Vagina (tissue), 2 donors: ENCODE results near the gene CLCA4. TPM values are rescaled to one million over a fixed set of nuclear protein-coding genes. Genes with fewer than 3 reads are reported as not detected.
"Not testable (repeated sequence)": the region's sequence is repeated elsewhere in the genome, so short reads cannot be mapped to it uniquely, and the experiment has no call there.

Experiments used
- DNase-seq, 2 donors: peaks; one replicate each; pipeline ENCODE4 v3.0.0-alpha.2; 2017; ENCODE audit errors: extremely low spot score in 2 of 2
- H3K27ac ChIP-seq: fragments of 200-600 bp; sonication (generic); one replicate; pipeline ENCODE4 v1.5.1; 2019
- H3K27me3 ChIP-seq: fragments of 200-600 bp; sonication (generic); one replicate; pipeline ENCODE4 v1.5.1; 2019
- H3K36me3 ChIP-seq, 2 donors: fragments of 200-600 bp; sonication (generic); one replicate each; pipeline ENCODE4 v1.5.1; 2017 to 2019
- H3K4me1 ChIP-seq: fragments of 200-600 bp; sonication (generic); one replicate; pipeline ENCODE4 v1.5.1; 2019
- H3K4me3 ChIP-seq, 2 donors: fragments of 200-600 bp; sonication (generic); 1 replicate in 1 of 2; 2 replicates in 1 of 2; pipeline ENCODE4 v1.5.1; 2016 to 2019
- H3K9me3 ChIP-seq: fragments of 200-600 bp; sonication (generic); one replicate; pipeline ENCODE4 v1.5.1; 2019
- CTCF ChIP-seq, 3 experiments: fragments of 450-650 bp in 2 of 3; fragments of 200-600 bp in 1 of 3; sonication (generic) in 1 of 3; IDR thresholded peaks; one replicate each; pipeline ENCODE4 v1.5.1; 2017 to 2019; ENCODE audit warnings: antibody characterized with exemption in 3 of 3, mild to moderate bottlenecking in 2 of 3, moderate library complexity in 2 of 3
- POLR2A ChIP-seq, 2 donors: fragments of 450-650 bp; IDR thresholded peaks; one replicate each; pipeline ENCODE4 v1.6.1; 2017; ENCODE audit warnings: antibody characterized with exemption in 2 of 2, mild to moderate bottlenecking in 2 of 2, moderate library complexity in 2 of 2
- POLR2AphosphoS5 ChIP-seq, 2 donors: sonication (generic); formaldehyde crosslinking; IDR thresholded peaks; one replicate each; pipeline ENCODE4 v1.9.0; 2017; ENCODE audit warnings: antibody characterized with exemption in 2 of 2, mild to moderate bottlenecking in 2 of 2, low read depth in 1 of 2; ENCODE audit not compliant: insufficient read depth in 1 of 2
- intact Hi-C: fragments of 100-400 bp; cut with DNase I; formaldehyde crosslinking; loops from one replicate; pipeline ENCODE4 v1.15.1; 2023
- total RNA-seq: library from RNA; depleted of rRNA; stranded (reverse); fragments of >200 nt; gene quantifications from one replicate; pipeline ENCODE4 v1.2.3, GENCODE V29; 2016

Gene CLCA4
- 44.0 TPM for total RNA-seq

DNA sequence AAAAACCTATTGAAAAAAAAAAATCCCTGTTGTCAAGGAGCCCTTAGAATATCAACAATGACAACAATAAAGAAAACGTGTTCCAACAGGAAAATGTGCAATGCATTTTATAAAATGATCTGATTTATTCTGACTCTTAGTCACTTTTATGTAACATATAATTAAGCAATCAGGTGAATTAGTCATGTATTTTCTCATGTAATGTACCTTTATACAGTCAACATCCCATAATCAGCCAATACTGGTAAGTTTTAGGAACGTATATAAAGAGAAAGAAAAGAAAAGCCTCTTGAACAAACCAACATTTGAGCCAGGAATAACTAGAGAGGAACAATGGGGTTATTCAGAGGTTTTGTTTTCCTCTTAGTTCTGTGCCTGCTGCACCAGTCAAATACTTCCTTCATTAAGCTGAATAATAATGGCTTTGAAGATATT lies at the start of gene CLCA4:
Gene CLCA4, plus strand, starts transcription at position 292 of the 435 bp plus-strand sequence. Its CDS starts 42 bp downstream, at position 334.
- no peaks in the 10 kb centered on the region for H3K9me3 ChIP-seq
- H3K4me3 ChIP-seq: peak within 1 kb of the TSS in 1 of 2 donors; percentile 4
- no peak within 1 kb of the TSS for H3K27ac ChIP-seq
- DNase-seq: no peak
- TF ChIP-seq POLR2AphosphoS5 (IDR thresholded peaks at IDR 0.05; ENCODE audit: insufficient read depth in 1 of 2, low read depth in 1 of 2) (peak in 1 of 2 donors; percentile 73), CTCF (IDR thresholded peaks at IDR 0.05) (no peak)
- intact Hi-C loops: no loop called here
- H3K27me3 ChIP-seq: no peaks in the 10 kb centered on the region
- no peaks in the 10 kb centered on the region for H3K36me3 ChIP-seq
- no peaks in the 10 kb centered on the region for H3K4me1 ChIP-seq

GRCh38 chr1:86498281-86498680 lies 48.6 kb upstream of the CLCA4 start:
- H3K27ac ChIP-seq: no peak overlapping the region
- H3K27me3 ChIP-seq: no peaks in the 10 kb centered on the region
- no peaks in the 10 kb centered on the region for H3K36me3 ChIP-seq
- H3K4me1 ChIP-seq: peaks cover 5% of the 10 kb centered on the region
- intact Hi-C loops: no loop called here
- no peaks in the 10 kb centered on the region for H3K9me3 ChIP-seq
- TF ChIP-seq POLR2A (IDR thresholded peaks at IDR 0.05) (no peak), POLR2AphosphoS5 (IDR thresholded peaks at IDR 0.05; ENCODE audit: insufficient read depth in 1 of 2, low read depth in 1 of 2) (no peak), CTCF (IDR thresholded peaks at IDR 0.05) (no peak)
- no peak overlapping the region for H3K4me3 ChIP-seq
- no peak for DNase-seq

DNA sequence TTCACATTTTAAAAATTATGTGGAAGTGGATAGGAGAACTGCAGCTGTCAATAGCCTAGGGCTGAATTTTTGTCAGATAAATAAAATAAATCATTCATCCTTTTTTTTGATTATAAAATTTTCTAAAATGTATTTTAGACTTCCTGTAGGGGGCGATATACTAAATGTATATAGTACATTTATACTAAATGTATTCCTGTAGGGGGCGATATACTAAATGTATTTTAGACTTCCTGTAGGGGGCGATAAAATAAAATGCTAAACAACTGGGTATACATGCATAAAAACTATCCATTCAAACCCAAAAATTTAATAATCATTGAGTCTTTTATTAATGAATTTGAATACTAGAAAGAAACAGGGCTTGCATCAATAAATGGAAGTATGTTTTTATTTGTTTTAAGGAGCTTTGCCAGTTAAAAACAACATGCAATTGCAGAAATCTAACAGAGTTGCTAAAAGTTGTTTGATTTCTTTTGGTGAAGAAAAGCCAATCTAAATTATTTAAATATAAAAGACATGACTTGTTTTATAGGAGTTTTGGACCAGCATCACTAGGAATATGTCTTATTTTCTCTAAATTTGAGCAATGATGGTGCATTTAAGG lies 46.8 kb upstream of the CLCA4 start:
- TF ChIP-seq CTCF (IDR thresholded peaks at IDR 0.05) (peak; percentile 36 to 65 (median 64)), POLR2AphosphoS5 (IDR thresholded peaks at IDR 0.05; ENCODE audit: insufficient read depth in 1 of 2, low read depth in 1 of 2) (no peak), POLR2A (IDR thresholded peaks at IDR 0.05) (no peak)
- intact Hi-C loops: loop anchor here (10.0 kb wide), 1 partner anchor 105 kb away; the partner anchor contains the start of gene ODF2L
- no peak overlapping the region for H3K4me3 ChIP-seq
- no peaks in the 10 kb centered on the region for H3K36me3 ChIP-seq
- no peaks in the 10 kb centered on the region for H3K27me3 ChIP-seq
- DNase-seq: no peak
- no peak overlapping the region for H3K27ac ChIP-seq
- no peaks in the 10 kb centered on the region for H3K9me3 ChIP-seq
- H3K4me1 ChIP-seq: peaks cover 21% of the 10 kb centered on the region

- H3K27me3 ChIP-seq: no peaks in the 10 kb centered on the region
- no peaks in the 10 kb centered on the region for H3K36me3 ChIP-seq
- DNase-seq: no peak
- intact Hi-C loops: loop anchor here (10.0 kb wide), 1 partner anchor 106 kb away; the partner anchor contains the start of gene ODF2L
- no peak overlapping the region for H3K27ac ChIP-seq
- H3K9me3 ChIP-seq: no peaks in the 10 kb centered on the region
- TF ChIP-seq POLR2A (IDR thresholded peaks at IDR 0.05) (no peak), CTCF (IDR thresholded peaks at IDR 0.05) (no peak), POLR2AphosphoS5 (IDR thresholded peaks at IDR 0.05; ENCODE audit: insufficient read depth in 1 of 2, low read depth in 1 of 2) (no peak)
- peaks cover 21% of the 10 kb centered on the region for H3K4me1 ChIP-seq
- H3K4me3 ChIP-seq: no peak overlapping the region
Measured at GRCh38 chr1:86500714-86501113, 46.2 kb upstream of the CLCA4 start.

DNA sequence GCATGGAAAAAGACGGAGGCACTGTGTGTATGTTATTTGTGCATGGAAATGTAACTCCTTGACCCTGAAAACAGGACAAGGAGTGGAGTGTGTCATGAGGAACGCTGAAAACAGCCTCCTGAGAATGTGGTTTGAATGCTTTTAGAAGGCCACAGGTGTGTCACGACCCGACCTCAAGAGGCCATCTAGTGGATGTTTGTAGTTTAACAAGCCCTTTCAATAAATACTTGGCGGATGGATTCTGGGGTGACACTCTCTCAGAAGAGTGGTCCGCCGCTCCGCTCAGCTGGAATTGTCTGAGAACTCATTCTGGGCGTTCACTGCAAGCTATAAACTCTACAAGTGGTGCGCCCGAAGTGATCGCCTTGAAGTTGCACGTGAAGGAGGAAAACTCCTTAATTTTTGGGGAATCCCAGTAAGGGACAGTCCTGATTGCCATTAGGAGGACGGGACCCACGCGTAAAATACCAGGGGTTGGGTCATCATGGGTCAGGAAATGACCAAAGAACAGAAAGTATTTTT lies 44.7 kb upstream of the CLCA4 start:
- not testable (repeated sequence) for H3K4me3 ChIP-seq, H3K36me3 ChIP-seq, H3K27ac ChIP-seq, H3K9me3 ChIP-seq, DNase-seq, H3K27me3 ChIP-seq
- intact Hi-C loops: loop anchor here (10.0 kb wide), 1 partner anchor 107 kb away; the partner anchor contains the start of gene ODF2L
- peak in 1 of 3 experiments; percentile 24 for TF ChIP-seq CTCF (IDR thresholded peaks at IDR 0.05)
- peaks cover 21% of the 10 kb centered on the region for H3K4me1 ChIP-seq
